ENCODE results near the gene NEO1.
A peak's percentile ranks its signal among the peaks of the same experiment; 100 is the strongest.

The NEO1 gene

GRCh38 chr15:73258271-73259108, 206.2 kb downstream of the NEO1 start:
- Histone ChIP-seq H3K9ac (ENCODE audit: low read depth, low read length) (no peak overlapping the region), H3K27me3 (ENCODE audit: control insufficient read depth, insufficient read depth, low read length) (no peaks in the 10 kb centered on the region), H3K36me3 (ENCODE audit: control insufficient read depth, insufficient read depth, low read length) (peaks cover 51% of the 10 kb centered on the region), H3K4me3 (ENCODE audit: low read depth, low read length) (no peak overlapping the region), H3K9me3 (ENCODE audit: control insufficient read depth, insufficient read depth, low read length) (no peaks in the 10 kb centered on the region), H3K27ac (ENCODE audit: low read depth, low read length) (no peak overlapping the region), H3K4me1 (ENCODE audit: control insufficient read depth, insufficient read depth, low read length) (no peaks in the 10 kb centered on the region)

- Histone ChIP-seq H3K9ac (ENCODE audit: low read depth, low read length) (no peak overlapping the region), H3K4me1 (ENCODE audit: control insufficient read depth, insufficient read depth, low read length) (no peaks in the 10 kb centered on the region), H3K27me3 (ENCODE audit: control insufficient read depth, insufficient read depth, low read length) (no peaks in the 10 kb centered on the region), H3K4me3 (ENCODE audit: low read depth, low read length) (no peak overlapping the region), H3K36me3 (ENCODE audit: control insufficient read depth, insufficient read depth, low read length) (peaks cover 41% of the 10 kb centered on the region), H3K27ac (ENCODE audit: low read depth, low read length) (no peak overlapping the region), H3K9me3 (ENCODE audit: control insufficient read depth, insufficient read depth, low read length) (no peaks in the 10 kb centered on the region)
These were observed 212.6 kb downstream of the NEO1 start for GRCh38 chr15:73264881-73265280.

GRCh38 chr15:73265536-73266153, 213.4 kb downstream of the NEO1 start:
- H3K9ac ChIP-seq (ENCODE audit: low read depth, low read length), result no peak overlapping the region
- no peak overlapping the region for H3K4me3 ChIP-seq (ENCODE audit: low read depth, low read length)
- no peak overlapping the region for H3K27ac ChIP-seq (ENCODE audit: low read depth, low read length)
- no peaks in the 10 kb centered on the region for H3K27me3 ChIP-seq (ENCODE audit: control insufficient read depth, insufficient read depth, low read length)
- no peaks in the 10 kb centered on the region for H3K9me3 ChIP-seq (ENCODE audit: control insufficient read depth, insufficient read depth, low read length)
- H3K36me3 ChIP-seq (ENCODE audit: control insufficient read depth, insufficient read depth, low read length), result peaks cover 41% of the 10 kb centered on the region
- no peaks in the 10 kb centered on the region for H3K4me1 ChIP-seq (ENCODE audit: control insufficient read depth, insufficient read depth, low read length)

- no peaks in the 10 kb centered on the region for H3K27me3 ChIP-seq (ENCODE audit: control insufficient read depth, insufficient read depth, low read length)
- H3K4me1 ChIP-seq (ENCODE audit: control insufficient read depth, insufficient read depth, low read length), result peaks cover 4% of the 10 kb centered on the region
- no peak overlapping the region for H3K9ac ChIP-seq (ENCODE audit: low read depth, low read length)
- H3K9me3 ChIP-seq (ENCODE audit: control insufficient read depth, insufficient read depth, low read length), result no peaks in the 10 kb centered on the region
- no peak overlapping the region for H3K4me3 ChIP-seq (ENCODE audit: low read depth, low read length)
- no peak overlapping the region for H3K27ac ChIP-seq (ENCODE audit: low read depth, low read length)
- peaks cover 40% of the 10 kb centered on the region for H3K36me3 ChIP-seq (ENCODE audit: control insufficient read depth, insufficient read depth, low read length)
These were observed 216.2 kb downstream of the NEO1 start for GRCh38 chr15:73268457-73268856.

GRCh38 chr15:73270366-73271097, 218.3 kb downstream of the NEO1 start:
- Histone ChIP-seq H3K4me1 (ENCODE audit: control insufficient read depth, insufficient read depth, low read length) (peaks cover 4% of the 10 kb centered on the region), H3K9me3 (ENCODE audit: control insufficient read depth, insufficient read depth, low read length) (no peaks in the 10 kb centered on the region), H3K4me3 (ENCODE audit: low read depth, low read length) (no peak overlapping the region), H3K9ac (ENCODE audit: low read depth, low read length) (no peak overlapping the region), H3K36me3 (ENCODE audit: control insufficient read depth, insufficient read depth, low read length) (peaks cover 43% of the 10 kb centered on the region), H3K27me3 (ENCODE audit: control insufficient read depth, insufficient read depth, low read length) (no peaks in the 10 kb centered on the region), H3K27ac (ENCODE audit: low read depth, low read length) (no peak overlapping the region)

- H3K27ac ChIP-seq (ENCODE audit: low read depth, low read length), result peak overlapping the region; percentile 9
- H3K36me3 ChIP-seq (ENCODE audit: control insufficient read depth, insufficient read depth, low read length), result peaks cover 28% of the 10 kb centered on the region
- H3K27me3 ChIP-seq (ENCODE audit: control insufficient read depth, insufficient read depth, low read length), result no peaks in the 10 kb centered on the region
- H3K9me3 ChIP-seq (ENCODE audit: control insufficient read depth, insufficient read depth, low read length), result no peaks in the 10 kb centered on the region
- H3K9ac ChIP-seq (ENCODE audit: low read depth, low read length), result no peak overlapping the region
- no peak overlapping the region for H3K4me3 ChIP-seq (ENCODE audit: low read depth, low read length)
- peaks cover 4% of the 10 kb centered on the region for H3K4me1 ChIP-seq (ENCODE audit: control insufficient read depth, insufficient read depth, low read length)
These were observed 221.1 kb downstream of the NEO1 start for GRCh38 chr15:73273181-73274002.

- no peaks in the 10 kb centered on the region for H3K27me3 ChIP-seq (ENCODE audit: control insufficient read depth, insufficient read depth, low read length)
- no peak overlapping the region for H3K4me3 ChIP-seq (ENCODE audit: low read depth, low read length)
- no peaks in the 10 kb centered on the region for H3K9me3 ChIP-seq (ENCODE audit: control insufficient read depth, insufficient read depth, low read length)
- no peak overlapping the region for H3K27ac ChIP-seq (ENCODE audit: low read depth, low read length)
- peaks cover 4% of the 10 kb centered on the region for H3K4me1 ChIP-seq (ENCODE audit: control insufficient read depth, insufficient read depth, low read length)
- H3K9ac ChIP-seq (ENCODE audit: low read depth, low read length), result no peak overlapping the region
- peaks cover 18% of the 10 kb centered on the region for H3K36me3 ChIP-seq (ENCODE audit: control insufficient read depth, insufficient read depth, low read length)
These were observed 223.6 kb downstream of the NEO1 start for GRCh38 chr15:73275862-73276261.

GRCh38 chr15:73282567-73283365, 230.5 kb downstream of the NEO1 start:
- H3K27me3 ChIP-seq (ENCODE audit: control insufficient read depth, insufficient read depth, low read length), result no peaks in the 10 kb centered on the region
- no peaks in the 10 kb centered on the region for H3K4me1 ChIP-seq (ENCODE audit: control insufficient read depth, insufficient read depth, low read length)
- H3K27ac ChIP-seq (ENCODE audit: low read depth, low read length), result no peak overlapping the region
- peaks cover 51% of the 10 kb centered on the region for H3K36me3 ChIP-seq (ENCODE audit: control insufficient read depth, insufficient read depth, low read length)
- H3K9me3 ChIP-seq (ENCODE audit: control insufficient read depth, insufficient read depth, low read length), result no peaks in the 10 kb centered on the region
- H3K9ac ChIP-seq (ENCODE audit: low read depth, low read length), result no peak overlapping the region
- H3K4me3 ChIP-seq (ENCODE audit: low read depth, low read length), result no peak overlapping the region

GRCh38 chr15:73283366-73283962, 231.2 kb downstream of the NEO1 start:
- no peaks in the 10 kb centered on the region for H3K27me3 ChIP-seq (ENCODE audit: control insufficient read depth, insufficient read depth, low read length)
- no peak overlapping the region for H3K27ac ChIP-seq (ENCODE audit: low read depth, low read length)
- H3K4me3 ChIP-seq (ENCODE audit: low read depth, low read length), result no peak overlapping the region
- H3K9me3 ChIP-seq (ENCODE audit: control insufficient read depth, insufficient read depth, low read length), result no peaks in the 10 kb centered on the region
- H3K9ac ChIP-seq (ENCODE audit: low read depth, low read length), result no peak overlapping the region
- H3K4me1 ChIP-seq (ENCODE audit: control insufficient read depth, insufficient read depth, low read length), result no peaks in the 10 kb centered on the region
- H3K36me3 ChIP-seq (ENCODE audit: control insufficient read depth, insufficient read depth, low read length), result peaks cover 58% of the 10 kb centered on the region
